Upper lobe of right lung (tissue), 1 donor: ENCODE data around the gene PARD3. TPM values are rescaled to one million over a fixed set of nuclear protein-coding genes. Genes with fewer than 3 reads are reported as not detected.
A peak's percentile ranks its signal among the peaks of the same experiment; 100 is the strongest.
"Not testable (repeated sequence)": the region's sequence is repeated elsewhere in the genome, so short reads cannot be mapped to it uniquely, and the experiment has no call there.

Experiments used
- ATAC-seq: fragments of 200-7000 bp; cut with Tn5 transposase; one replicate; pipeline ENCODE4 v1.9.1; 2020; ENCODE audit warnings: mild to moderate bottlenecking, moderate library complexity
- DNase-seq: peaks from one replicate; pipeline ENCODE4 v3.0.0-alpha.2; 2020
- H3K27ac ChIP-seq: fragments of 200-600 bp; one replicate; pipeline ENCODE4 v1.8.0; 2022
- H3K27me3 ChIP-seq: fragments of 200-600 bp; one replicate; pipeline ENCODE4 v1.8.0; 2022; ENCODE audit warnings: mild to moderate bottlenecking
- H3K36me3 ChIP-seq: fragments of 200-600 bp; one replicate; pipeline ENCODE4 v1.8.0; 2022
- H3K4me1 ChIP-seq: fragments of 200-600 bp; one replicate; pipeline ENCODE4 v1.8.0; 2022
- H3K4me3 ChIP-seq: fragments of 200-600 bp; one replicate; pipeline ENCODE4 v1.8.0; 2022; ENCODE audit warnings: mild to moderate bottlenecking
- H3K9me3 ChIP-seq: fragments of 200-600 bp; one replicate; pipeline ENCODE4 v1.8.0; 2022
- intact Hi-C: fragments of 100-400 bp; cut with DNase I; formaldehyde crosslinking; loops from one replicate; pipeline ENCODE4 v1.11.0; 2022
- total RNA-seq: library from RNA; stranded (reverse); fragmentation: NEBNext Ultra II Directional; extraction: Animal tissue kit (Norgen Biotek cat#: 25700); gene quantifications from one replicate; pipeline ENCODE4 v1.2.1, GENCODE V29; 2021
- TF ChIP-seq, protein P1 (sequence below): fragments of 200-600 bp; IDR thresholded peaks from one replicate; pipeline ENCODE4 v1.8.0; 2022; ENCODE audit warnings: antibody characterized with exemption
- donor health status: DM: no; HTN: yes; CAD: no; lungs with severe emphysema.

The PARD3 gene
- total RNA-seq, 1 donor from 2014 or later = 38.5 TPM

DNA sequence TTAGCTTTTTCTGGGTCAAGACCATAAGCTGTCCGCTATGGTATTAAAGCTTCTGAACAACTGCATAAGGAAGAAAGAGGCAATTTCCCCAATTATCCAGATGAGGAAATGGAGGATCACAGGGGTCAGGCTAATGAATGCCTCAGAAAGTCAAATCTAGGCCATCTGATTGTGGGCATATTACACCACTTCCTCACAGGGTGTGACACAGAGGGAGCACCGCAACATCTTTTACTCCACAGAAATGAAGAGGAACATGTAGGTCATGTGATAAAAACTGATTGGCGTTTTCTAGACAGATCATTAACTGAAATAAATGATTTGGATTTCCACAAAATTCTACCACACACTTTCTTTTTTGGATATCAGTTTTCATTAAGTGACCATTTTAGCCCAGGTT, 384.4 kb downstream of the PARD3 start:
- DNase-seq (no peak), ATAC-seq (peak; percentile 88)
- no peaks in the 10 kb centered on the region for H3K36me3 ChIP-seq
- no peak overlapping the region for H3K27ac ChIP-seq
- TF ChIP-seq, protein P1, sequence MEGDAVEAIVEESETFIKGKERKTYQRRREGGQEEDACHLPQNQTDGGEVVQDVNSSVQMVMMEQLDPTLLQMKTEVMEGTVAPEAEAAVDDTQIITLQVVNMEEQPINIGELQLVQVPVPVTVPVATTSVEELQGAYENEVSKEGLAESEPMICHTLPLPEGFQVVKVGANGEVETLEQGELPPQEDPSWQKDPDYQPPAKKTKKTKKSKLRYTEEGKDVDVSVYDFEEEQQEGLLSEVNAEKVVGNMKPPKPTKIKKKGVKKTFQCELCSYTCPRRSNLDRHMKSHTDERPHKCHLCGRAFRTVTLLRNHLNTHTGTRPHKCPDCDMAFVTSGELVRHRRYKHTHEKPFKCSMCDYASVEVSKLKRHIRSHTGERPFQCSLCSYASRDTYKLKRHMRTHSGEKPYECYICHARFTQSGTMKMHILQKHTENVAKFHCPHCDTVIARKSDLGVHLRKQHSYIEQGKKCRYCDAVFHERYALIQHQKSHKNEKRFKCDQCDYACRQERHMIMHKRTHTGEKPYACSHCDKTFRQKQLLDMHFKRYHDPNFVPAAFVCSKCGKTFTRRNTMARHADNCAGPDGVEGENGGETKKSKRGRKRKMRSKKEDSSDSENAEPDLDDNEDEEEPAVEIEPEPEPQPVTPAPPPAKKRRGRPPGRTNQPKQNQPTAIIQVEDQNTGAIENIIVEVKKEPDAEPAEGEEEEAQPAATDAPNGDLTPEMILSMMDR = no peak
- no peaks in the 10 kb centered on the region for H3K27me3 ChIP-seq
- intact Hi-C loops = no loop called here
- no peaks in the 10 kb centered on the region for H3K9me3 ChIP-seq
- no peak overlapping the region for H3K4me3 ChIP-seq
- no peaks in the 10 kb centered on the region for H3K4me1 ChIP-seq

DNA sequence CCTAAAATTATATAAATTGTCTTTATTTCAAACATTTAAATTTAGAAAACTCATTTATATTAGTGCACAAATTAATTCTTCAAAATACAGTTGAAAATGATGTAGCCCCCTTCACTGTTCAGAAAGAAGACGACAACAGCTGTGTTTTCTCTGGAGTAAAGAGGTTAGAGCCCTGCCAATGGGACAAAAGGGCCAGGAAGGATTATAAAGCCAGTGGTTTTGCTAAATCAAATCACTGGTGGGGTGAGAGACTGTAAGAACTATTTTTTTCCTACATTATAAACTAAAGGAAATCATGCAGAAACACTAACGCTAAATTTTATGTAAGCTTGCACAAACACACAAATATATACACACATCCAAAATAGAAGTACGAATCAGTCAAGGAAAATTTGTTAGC, 386.6 kb downstream of the PARD3 start:
- TF ChIP-seq, protein P1 = no peak
- H3K27me3 ChIP-seq = no peaks in the 10 kb centered on the region
- no peak for ATAC-seq
- H3K27ac ChIP-seq = no peak overlapping the region
- H3K36me3 ChIP-seq = no peaks in the 10 kb centered on the region
- H3K9me3 ChIP-seq = no peaks in the 10 kb centered on the region
- no peak for DNase-seq
- intact Hi-C loops = no loop called here
- no peak overlapping the region for H3K4me3 ChIP-seq
- no peaks in the 10 kb centered on the region for H3K4me1 ChIP-seq

DNA sequence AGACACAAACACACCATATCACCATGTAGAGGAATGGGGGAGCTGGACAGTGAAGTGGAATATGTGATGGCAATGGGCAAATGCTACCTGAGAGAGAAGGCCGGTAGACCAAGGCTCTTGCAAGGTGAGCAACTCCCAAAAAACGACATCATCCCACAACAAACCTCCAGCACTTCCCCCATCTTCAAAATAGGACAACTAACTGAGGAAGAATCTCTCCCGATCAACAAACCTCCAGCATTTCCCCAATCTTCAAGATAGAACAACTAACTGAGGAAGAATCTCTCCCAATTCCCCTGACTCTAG, 387.2 kb downstream of the PARD3 start:
- DNase-seq (no peak), ATAC-seq (no peak)
- Histone ChIP-seq H3K9me3 (no peaks in the 10 kb centered on the region), H3K27me3 (no peaks in the 10 kb centered on the region), H3K4me3 (no peak overlapping the region), H3K36me3 (no peaks in the 10 kb centered on the region), H3K4me1 (no peaks in the 10 kb centered on the region), H3K27ac (no peak overlapping the region)
- TF ChIP-seq, protein P1 = no peak
- intact Hi-C loops = no loop called here

DNA sequence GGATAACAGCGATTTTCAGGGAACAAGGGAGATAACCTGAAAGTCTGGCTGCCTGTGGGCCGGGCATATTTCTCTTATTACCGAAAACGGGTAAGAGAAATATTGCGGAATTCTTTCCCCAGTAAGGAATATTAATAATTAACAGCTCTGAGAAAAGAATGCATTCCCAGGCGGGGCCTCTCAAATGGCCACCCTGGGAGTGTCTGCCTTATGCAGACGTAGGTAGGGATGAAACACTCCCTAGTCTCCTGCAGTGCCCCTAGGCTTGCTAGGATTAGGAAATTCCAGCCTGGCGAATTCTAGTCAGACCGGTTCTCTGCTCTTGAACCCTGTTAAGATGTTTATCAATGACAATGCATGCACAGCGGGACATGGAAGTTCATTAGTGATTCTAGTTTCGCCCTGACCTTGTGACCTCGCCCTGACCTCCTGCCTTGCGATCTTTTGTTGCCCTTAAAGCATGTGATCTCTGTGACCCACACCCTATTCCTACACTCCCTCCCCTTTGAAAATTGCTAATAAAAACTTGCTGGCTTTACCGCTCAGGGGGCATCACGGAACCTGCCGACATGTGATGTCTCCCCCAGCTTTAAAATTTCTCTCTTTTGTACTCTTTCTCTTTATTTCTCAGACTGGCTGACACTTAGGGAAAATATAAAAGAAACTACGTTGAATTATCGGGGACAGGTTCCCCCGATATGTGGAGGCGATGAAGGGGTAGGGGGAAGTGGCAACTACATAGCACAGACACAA, 387.8 kb downstream of the PARD3 start:
- ATAC-seq, H3K9me3 ChIP-seq, DNase-seq, H3K27me3 ChIP-seq, H3K27ac ChIP-seq, H3K4me1 ChIP-seq, intact Hi-C loops, H3K36me3 ChIP-seq, H3K4me3 ChIP-seq: not testable (repeated sequence)

DNA sequence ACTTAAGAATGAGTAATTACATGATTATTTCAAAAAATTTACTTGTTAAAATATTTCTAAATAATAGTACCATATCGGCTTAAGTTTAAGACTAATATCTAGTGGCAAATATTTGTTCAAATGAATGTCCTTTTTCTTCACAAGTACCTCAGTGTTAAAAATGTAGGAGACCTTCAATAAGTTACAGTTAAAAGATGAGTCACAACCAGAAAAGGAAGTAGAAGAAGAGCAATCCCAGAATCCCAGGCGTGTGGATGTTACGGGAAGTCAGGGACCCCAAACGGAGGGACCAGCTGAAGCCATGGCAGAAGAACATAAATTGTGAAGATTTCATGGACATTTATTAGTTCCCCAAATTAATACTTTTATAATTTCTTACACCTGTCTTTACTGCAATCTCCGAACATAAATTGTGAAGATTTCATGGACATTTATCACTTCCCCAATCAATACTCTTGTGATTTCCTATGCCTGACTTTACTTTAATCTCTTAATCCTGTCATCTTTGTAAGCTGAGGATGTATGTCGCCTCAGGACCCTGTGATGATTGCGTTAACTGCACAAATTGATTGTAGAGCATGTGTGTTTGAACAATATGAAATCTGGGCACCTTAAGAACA, 388.4 kb downstream of the PARD3 start:
- H3K36me3 ChIP-seq, H3K4me1 ChIP-seq, H3K27ac ChIP-seq, H3K4me3 ChIP-seq, H3K27me3 ChIP-seq, H3K9me3 ChIP-seq, DNase-seq, intact Hi-C loops, ATAC-seq: not testable (repeated sequence)

DNA sequence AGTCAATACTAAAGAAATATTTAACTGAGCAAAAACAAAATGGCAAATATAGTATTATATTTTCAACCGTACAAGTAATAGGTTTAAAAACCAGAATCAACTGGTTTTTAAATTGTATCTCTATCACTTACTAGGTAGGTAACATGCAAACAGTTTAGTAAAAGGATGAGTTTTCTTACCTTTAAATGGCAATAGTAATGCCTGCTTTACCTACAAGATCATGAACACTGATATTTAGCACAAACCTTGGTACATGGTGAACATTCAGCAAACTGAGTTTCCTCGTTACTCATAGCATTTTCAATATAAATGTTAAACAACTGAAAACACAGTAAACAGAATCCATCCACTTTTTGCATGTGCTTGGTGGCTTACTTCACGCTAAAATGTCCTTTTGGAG, 389.1 kb downstream of the PARD3 start:
- Histone ChIP-seq H3K9me3 (no peaks in the 10 kb centered on the region), H3K36me3 (no peaks in the 10 kb centered on the region), H3K4me1 (no peaks in the 10 kb centered on the region), H3K27me3 (no peaks in the 10 kb centered on the region), H3K4me3 (no peak overlapping the region), H3K27ac (no peak overlapping the region)
- TF ChIP-seq, protein P1 = no peak
- ATAC-seq = no peak
- intact Hi-C loops = no loop called here
- DNase-seq = no peak
